Lower leg skin (tissue), 3 donors: ENCODE measurements around the gene MRM3.

Experiments used
- POLR2A ChIP-seq, 2 donors: fragments of 450-650 bp; IDR thresholded peaks; one replicate each; pipeline ENCODE4 v1.6.1; 2016 to 2017; ENCODE audit warnings: antibody characterized with exemption in 2 of 2, mild to moderate bottlenecking in 1 of 2, moderate library complexity in 1 of 2
- TF ChIP-seq, protein P1 (sequence below), 3 donors: fragments of 450-650 bp; IDR thresholded peaks; one replicate each; pipeline ENCODE4 v1.5.1; 2016; ENCODE audit warnings: antibody characterized with exemption in 3 of 3, mild to moderate bottlenecking in 3 of 3, moderate library complexity in 2 of 3

- TF ChIP-seq, protein P1, sequence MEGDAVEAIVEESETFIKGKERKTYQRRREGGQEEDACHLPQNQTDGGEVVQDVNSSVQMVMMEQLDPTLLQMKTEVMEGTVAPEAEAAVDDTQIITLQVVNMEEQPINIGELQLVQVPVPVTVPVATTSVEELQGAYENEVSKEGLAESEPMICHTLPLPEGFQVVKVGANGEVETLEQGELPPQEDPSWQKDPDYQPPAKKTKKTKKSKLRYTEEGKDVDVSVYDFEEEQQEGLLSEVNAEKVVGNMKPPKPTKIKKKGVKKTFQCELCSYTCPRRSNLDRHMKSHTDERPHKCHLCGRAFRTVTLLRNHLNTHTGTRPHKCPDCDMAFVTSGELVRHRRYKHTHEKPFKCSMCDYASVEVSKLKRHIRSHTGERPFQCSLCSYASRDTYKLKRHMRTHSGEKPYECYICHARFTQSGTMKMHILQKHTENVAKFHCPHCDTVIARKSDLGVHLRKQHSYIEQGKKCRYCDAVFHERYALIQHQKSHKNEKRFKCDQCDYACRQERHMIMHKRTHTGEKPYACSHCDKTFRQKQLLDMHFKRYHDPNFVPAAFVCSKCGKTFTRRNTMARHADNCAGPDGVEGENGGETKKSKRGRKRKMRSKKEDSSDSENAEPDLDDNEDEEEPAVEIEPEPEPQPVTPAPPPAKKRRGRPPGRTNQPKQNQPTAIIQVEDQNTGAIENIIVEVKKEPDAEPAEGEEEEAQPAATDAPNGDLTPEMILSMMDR (IDR thresholded peaks at IDR 0.05) = no peak
- TF ChIP-seq POLR2A (IDR thresholded peaks at IDR 0.05) = no peak
These were observed 44.5 kb upstream of the MRM3 start for GRCh38 chr17:737561-738113.
